Neural cell (in vitro differentiated cells): ENCODE data around the gene IL12RB2. TPM values are rescaled to one million over a fixed set of nuclear protein-coding genes. Genes with fewer than 3 reads are reported as not detected.

Source experiments
- H2AFZ ChIP-seq: fragments of 200-600, 300-800 bp; sonication (generic), shearing (Covaris generic); 2 replicates; pipeline ENCODE4 v1.6.0; 2014; ENCODE audit warnings: low read depth, mild to moderate bottlenecking, antibody characterized with exemption, low read length, moderate library complexity
- H3F3A ChIP-seq: fragments of 200-600 bp; shearing (Covaris generic); 2 replicates; pipeline ENCODE4 v1.6.1; 2016; ENCODE audit warnings: mild to moderate bottlenecking, moderate library complexity, mixed read lengths, antibody characterized with exemption, low read length; ENCODE audit not compliant: insufficient read depth, poor library complexity, severe bottlenecking
- H3K27ac ChIP-seq: fragments of 200-600, 300-800 bp; sonication (generic), shearing (Covaris generic); 2 replicates; pipeline ENCODE4 v1.5.1; 2014; ENCODE audit warnings: mild to moderate bottlenecking, low read length, moderate library complexity
- H3K27me3 ChIP-seq: fragments of 300-800, 200-600 bp; sonication (generic), shearing (Covaris generic); 2 replicates; pipeline ENCODE4 v1.6.0; 2014; ENCODE audit warnings: mild to moderate bottlenecking, low read depth, low read length, moderate library complexity; ENCODE audit not compliant: insufficient read depth
- H3K36me3 ChIP-seq: fragments of 300-800, 200-600 bp; sonication (generic), shearing (Covaris generic); 2 replicates; pipeline ENCODE4 v1.5.1; 2014; ENCODE audit warnings: mild to moderate bottlenecking, antibody characterized with exemption, low read length, moderate library complexity; ENCODE audit not compliant: insufficient read depth
- H3K4me2 ChIP-seq: fragments of 300-800, 200-600 bp; sonication (generic), shearing (Covaris generic); 2 replicates; pipeline ENCODE4 v1.6.0; 2014; ENCODE audit warnings: mild to moderate bottlenecking, low read length
- H3K4me3 ChIP-seq: fragments of 300-800, 200-600 bp; sonication (generic), shearing (Covaris generic); 2 replicates; pipeline ENCODE4 v1.5.1; 2014; ENCODE audit warnings: mild to moderate bottlenecking, low read length, moderate library complexity
- H3K79me2 ChIP-seq: fragments of 200-600 bp; shearing (Covaris generic); replicated peaks from 2 replicates; pipeline ENCODE4 v1.6.0; 2014; ENCODE audit warnings: mild to moderate bottlenecking, low read length, moderate library complexity; ENCODE audit not compliant: insufficient read depth
- H3K9ac ChIP-seq: fragments of 300-800, 200-600 bp; sonication (generic), shearing (Covaris generic); 2 replicates; pipeline ENCODE4 v1.6.1; 2016; ENCODE audit warnings: mild to moderate bottlenecking, low read length, mixed read lengths
- H3K9me2 ChIP-seq: fragments of 200-600 bp; shearing (Covaris generic); 2 replicates; pipeline ENCODE4 v1.6.1; 2016; ENCODE audit warnings: mild to moderate bottlenecking, low read length, mixed read lengths; ENCODE audit not compliant: insufficient read depth
- H3K9me3 ChIP-seq: fragments of 200-600, 300-800 bp; sonication (generic), shearing (Covaris generic); 2 replicates; pipeline ENCODE4 v1.6.1; 2016; ENCODE audit warnings: mild to moderate bottlenecking, mixed run types, low read length, moderate library complexity, mixed read lengths
- H4K20me1 ChIP-seq: fragments of 200-600 bp; shearing (Covaris generic); 2 replicates; pipeline ENCODE4 v1.6.1; 2016; ENCODE audit warnings: mild to moderate bottlenecking, mixed run types; ENCODE audit not compliant: insufficient read depth
- CTCF ChIP-seq: fragments of 450-650 bp; IDR thresholded peaks from 2 replicates; pipeline ENCODE4 v1.5.1; 2014; ENCODE audit warnings: antibody characterized with exemption, mild to moderate bottlenecking, moderate library complexity; ENCODE audit not compliant: poor library complexity, severe bottlenecking
- EP300 ChIP-seq: fragments of 450-650 bp; conservative IDR thresholded peaks from 2 replicates; pipeline ENCODE4 v1.6.1; 2014; ENCODE audit warnings: antibody characterized with exemption, mild to moderate bottlenecking, moderate library complexity; ENCODE audit not compliant: poor library complexity, severe bottlenecking
- EZH2 ChIP-seq: fragments of 200-600, 300-800 bp; shearing (Covaris generic), sonication (generic); IDR thresholded peaks from 2 replicates; pipeline ENCODE4 v1.6.1; 2014; ENCODE audit warnings: antibody characterized with exemption, low read length, borderline replicate concordance, mild to moderate bottlenecking; ENCODE audit not compliant: insufficient read depth, poor library complexity, severe bottlenecking
- MXI1 ChIP-seq: fragments of 450-650 bp; conservative IDR thresholded peaks from 2 replicates; pipeline ENCODE4 v1.6.1; 2014; ENCODE audit warnings: antibody characterized with exemption, mild to moderate bottlenecking; ENCODE audit not compliant: poor library complexity, severe bottlenecking
- POLR2AphosphoS5 ChIP-seq: IDR thresholded peaks from 2 replicates; pipeline ENCODE4 v1.6.1; 2012
- RAD21 ChIP-seq: fragments of 450-650 bp; conservative IDR thresholded peaks from 2 replicates; pipeline ENCODE4 v1.6.1; 2014; ENCODE audit warnings: antibody characterized with exemption, mild to moderate bottlenecking, moderate library complexity
- SMC3 ChIP-seq: fragments of 450-650 bp; conservative IDR thresholded peaks from 2 replicates; pipeline ENCODE4 v1.6.1; 2014; ENCODE audit warnings: antibody characterized with exemption, mild to moderate bottlenecking, moderate library complexity; ENCODE audit not compliant: poor library complexity
- TAF1 ChIP-seq: IDR thresholded peaks from 2 replicates; pipeline ENCODE4 v1.6.1; 2012; ENCODE audit warnings: low read depth
- polyA plus RNA-seq: library from polyadenylated mRNA; depleted of rRNA; stranded (reverse); fragments of >200 nt; gene quantifications from 2 replicates; pipeline ENCODE4 v1.2.3, GENCODE V29; 2014
- TF ChIP-seq, protein P1 (sequence below): IDR thresholded peaks from 2 replicates; pipeline ENCODE4 v1.6.1; 2012; ENCODE audit warnings: borderline replicate concordance

The IL12RB2 gene
- polyA plus RNA-seq, 1 donor from 2014 or later = not detected

DNA sequence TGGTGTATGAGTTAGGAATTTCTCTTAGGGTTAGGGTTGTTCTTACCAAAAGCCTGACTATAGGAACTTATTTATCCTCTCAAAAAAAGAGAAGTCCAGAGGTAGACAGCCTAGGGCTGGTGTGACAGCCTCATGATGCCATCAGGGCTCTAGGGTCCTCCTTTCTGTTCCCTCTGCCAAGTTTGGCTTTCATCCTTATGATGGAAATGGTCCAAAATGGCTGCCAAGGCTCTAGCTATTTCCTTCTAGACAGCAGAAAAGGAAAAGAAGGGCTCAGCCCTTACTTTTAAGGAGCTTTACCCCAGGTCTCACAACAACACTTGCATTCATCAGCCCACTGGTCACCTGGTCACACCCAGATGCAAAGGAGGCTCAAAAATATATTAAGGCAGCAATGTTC is 44.5 kb downstream of the IL12RB2 start:
- Histone ChIP-seq H3K9me3 (no peaks in the 10 kb centered on the region), H3K4me2 (no peak overlapping the region), H3F3A (no peaks in the 10 kb centered on the region), H3K36me3 (no peaks in the 10 kb centered on the region), H3K9ac (no peak overlapping the region), H3K27ac (no peak overlapping the region), H3K79me2 (no peaks in the 10 kb centered on the region), H3K4me3 (no peak overlapping the region), H4K20me1 (no peaks in the 10 kb centered on the region), H3K9me2 (no peaks in the 10 kb centered on the region), H2AFZ (no peak overlapping the region), H3K27me3 (no peaks in the 10 kb centered on the region)
- no peak for TF ChIP-seq SMC3
- no peak for TF ChIP-seq EZH2
- TF ChIP-seq, protein P1, sequence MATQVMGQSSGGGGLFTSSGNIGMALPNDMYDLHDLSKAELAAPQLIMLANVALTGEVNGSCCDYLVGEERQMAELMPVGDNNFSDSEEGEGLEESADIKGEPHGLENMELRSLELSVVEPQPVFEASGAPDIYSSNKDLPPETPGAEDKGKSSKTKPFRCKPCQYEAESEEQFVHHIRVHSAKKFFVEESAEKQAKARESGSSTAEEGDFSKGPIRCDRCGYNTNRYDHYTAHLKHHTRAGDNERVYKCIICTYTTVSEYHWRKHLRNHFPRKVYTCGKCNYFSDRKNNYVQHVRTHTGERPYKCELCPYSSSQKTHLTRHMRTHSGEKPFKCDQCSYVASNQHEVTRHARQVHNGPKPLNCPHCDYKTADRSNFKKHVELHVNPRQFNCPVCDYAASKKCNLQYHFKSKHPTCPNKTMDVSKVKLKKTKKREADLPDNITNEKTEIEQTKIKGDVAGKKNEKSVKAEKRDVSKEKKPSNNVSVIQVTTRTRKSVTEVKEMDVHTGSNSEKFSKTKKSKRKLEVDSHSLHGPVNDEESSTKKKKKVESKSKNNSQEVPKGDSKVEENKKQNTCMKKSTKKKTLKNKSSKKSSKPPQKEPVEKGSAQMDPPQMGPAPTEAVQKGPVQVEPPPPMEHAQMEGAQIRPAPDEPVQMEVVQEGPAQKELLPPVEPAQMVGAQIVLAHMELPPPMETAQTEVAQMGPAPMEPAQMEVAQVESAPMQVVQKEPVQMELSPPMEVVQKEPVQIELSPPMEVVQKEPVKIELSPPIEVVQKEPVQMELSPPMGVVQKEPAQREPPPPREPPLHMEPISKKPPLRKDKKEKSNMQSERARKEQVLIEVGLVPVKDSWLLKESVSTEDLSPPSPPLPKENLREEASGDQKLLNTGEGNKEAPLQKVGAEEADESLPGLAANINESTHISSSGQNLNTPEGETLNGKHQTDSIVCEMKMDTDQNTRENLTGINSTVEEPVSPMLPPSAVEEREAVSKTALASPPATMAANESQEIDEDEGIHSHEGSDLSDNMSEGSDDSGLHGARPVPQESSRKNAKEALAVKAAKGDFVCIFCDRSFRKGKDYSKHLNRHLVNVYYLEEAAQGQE = no peak
- no peak for TF ChIP-seq POLR2AphosphoS5
- TF ChIP-seq MXI1 = no peak
- no peak for TF ChIP-seq TAF1
- TF ChIP-seq RAD21 = no peak
- no peak for TF ChIP-seq CTCF
- no peak for TF ChIP-seq EP300

GRCh38 chr1:67355745-67356424 is 48.2 kb downstream of the IL12RB2 start:
- Histone ChIP-seq H4K20me1 (no peaks in the 10 kb centered on the region), H3K36me3 (no peaks in the 10 kb centered on the region), H3K79me2 (no peaks in the 10 kb centered on the region), H3K9me2 (no peaks in the 10 kb centered on the region), H3F3A (no peaks in the 10 kb centered on the region), H3K4me3 (no peak overlapping the region), H3K4me2 (no peak overlapping the region), H3K9ac (no peak overlapping the region), H3K27me3 (no peaks in the 10 kb centered on the region), H2AFZ (no peak overlapping the region), H3K27ac (no peak overlapping the region), H3K9me3 (no peaks in the 10 kb centered on the region)
- TF ChIP-seq POLR2AphosphoS5 (no peak), SMC3 (no peak), TAF1 (no peak), EZH2 (no peak), CTCF (no peak), EP300 (no peak), MXI1 (no peak)
- TF ChIP-seq, protein P1 = no peak
